Uterus (tissue), 4 donors: ENCODE measurements around the gene ZNF330. TPM values are rescaled to one million over a fixed set of nuclear protein-coding genes. Genes with fewer than 3 reads are reported as not detected.

Experiments
- DNase-seq, 2 donors: peaks; one replicate each; pipeline ENCODE4 v3.0.0-alpha.2; 2019 to 2020
- H3K27ac ChIP-seq, 2 donors: fragments of 200-600 bp; sonication (generic); 1 replicate in 1 of 2; 2 replicates in 1 of 2; pipeline ENCODE4 v1.5.1; 2016 to 2018
- H3K27me3 ChIP-seq, 2 donors: fragments of 200-600 bp; sonication (generic); one replicate each; pipeline ENCODE4 v1.5.1; 2018 to 2019; ENCODE audit warnings: control low read depth in 1 of 2
- H3K36me3 ChIP-seq, 2 donors: fragments of 200-600 bp; sonication (generic); one replicate each; pipeline ENCODE4 v1.5.1; 2019; ENCODE audit warnings: control low read depth in 1 of 2
- H3K4me1 ChIP-seq, 2 donors: fragments of 200-600 bp; sonication (generic); one replicate each; pipeline ENCODE4 v1.5.1; 2018 to 2019; ENCODE audit warnings: control low read depth in 1 of 2
- H3K4me3 ChIP-seq, 2 donors: fragments of 200-600 bp; sonication (generic); 1 replicate in 1 of 2; 2 replicates in 1 of 2; pipeline ENCODE4 v1.5.1; 2018 to 2019; ENCODE audit warnings: mild to moderate bottlenecking in 1 of 2
- H3K9me3 ChIP-seq, 2 donors: fragments of 200-600 bp; sonication (generic); one replicate each; pipeline ENCODE4 v1.5.1; 2019; ENCODE audit warnings: control low read depth in 1 of 2
- CTCF ChIP-seq, 4 experiments: fragments of 200-600 bp in 2 of 4; fragments of 450-650 bp in 2 of 4; sonication (generic) in 2 of 4; IDR thresholded peaks; one replicate each; pipeline ENCODE4 v1.5.1; 2016 to 2019; ENCODE audit warnings: antibody characterized with exemption in 4 of 4, mild to moderate bottlenecking in 2 of 4, moderate library complexity in 1 of 4
- POLR2A ChIP-seq, 2 donors: fragments of 450-650 bp; IDR thresholded peaks; one replicate each; pipeline ENCODE4 v1.6.1; 2016; ENCODE audit warnings: antibody characterized with exemption in 2 of 2, mild to moderate bottlenecking in 1 of 2, moderate library complexity in 1 of 2
- intact Hi-C: fragments of 100-400 bp; cut with DNase I; formaldehyde crosslinking; loops from one replicate; pipeline ENCODE4 v1.15.1; 2023; ENCODE audit warnings: low total_unique reads
- total RNA-seq, 4 donors: library from RNA; depleted of rRNA in 3 of 4; stranded (reverse); fragments of >200 nt in 3 of 4; gene quantifications; one replicate each; pipeline versions ENCODE4 v1.1.0 to v1.2.4, GENCODE V29; 2014 to 2023
- donor health status: DM: yes; HTN: yes; CAD: no.

ZNF330 gene
- total RNA-seq, 4 donors from 2014 or later, result 24.1 to 73.0 (median 39.1) TPM

- H3K4me1 ChIP-seq, result no peaks in the 10 kb centered on the region
- no peak for DNase-seq
- no peak overlapping the region for H3K4me3 ChIP-seq
- intact Hi-C loops, result no loop called here
- no peaks in the 10 kb centered on the region for H3K9me3 ChIP-seq
- TF ChIP-seq CTCF (IDR thresholded peaks at IDR 0.05), result no peak
- no peak for TF ChIP-seq POLR2A (IDR thresholded peaks at IDR 0.05)
- H3K36me3 ChIP-seq, result no peaks in the 10 kb centered on the region
- no peaks in the 10 kb centered on the region for H3K27me3 ChIP-seq
- no peak overlapping the region for H3K27ac ChIP-seq
Observed at GRCh38 chr4:141283152-141283551, 62.5 kb downstream of the ZNF330 start.

- Histone ChIP-seq H3K9me3 (no peaks in the 10 kb centered on the region), H3K4me3 (no peak overlapping the region), H3K36me3 (no peaks in the 10 kb centered on the region), H3K4me1 (no peaks in the 10 kb centered on the region), H3K27ac (no peak overlapping the region), H3K27me3 (no peaks in the 10 kb centered on the region)
- no peak for DNase-seq
- no peak for TF ChIP-seq POLR2A (IDR thresholded peaks at IDR 0.05)
- TF ChIP-seq CTCF (IDR thresholded peaks at IDR 0.05), result no peak
- intact Hi-C loops, result no loop called here
Observed at GRCh38 chr4:141283563-141283962, 62.9 kb downstream of the ZNF330 start.

Other genes starting within 250 kb of the ZNF330 start
- 10 to 100 TPM in 3 of 4 donors, 1 to 10 TPM in 1; 9.7 to 58.2 (median 36.6) TPM for gene RNF150, start 87.4 kb upstream of the ZNF330 start, total RNA-seq